ENCODE data around the gene KAZN. TPM values are rescaled to one million over a fixed set of nuclear protein-coding genes. Genes with fewer than 3 reads are reported as not detected.

The KAZN gene
- total RNA-seq, 4 donors from 2014 or later, result 0.77 to 12.3 (median 4.9) TPM

GRCh38 chr1:14748151-14748550, 149.7 kb downstream of the KAZN start:
- no peaks in the 10 kb centered on the region for H3K36me3 ChIP-seq
- no peak for TF ChIP-seq POLR2A (IDR thresholded peaks at IDR 0.05)
- TF ChIP-seq CTCF (IDR thresholded peaks at IDR 0.05), result no peak
- no peak overlapping the region for H3K4me3 ChIP-seq
- H3K27ac ChIP-seq, result no peak overlapping the region
- DNase-seq, result no peak
- intact Hi-C loops (cut with DNase I; ENCODE audit: low total_unique reads), result no loop called here
- H3K27me3 ChIP-seq, result no peaks in the 10 kb centered on the region
- no peaks in the 10 kb centered on the region for H3K4me1 ChIP-seq
- H3K9me3 ChIP-seq, result no peaks in the 10 kb centered on the region

GRCh38 chr1:14748977-14749376, 150.5 kb downstream of the KAZN start:
- intact Hi-C loops (cut with DNase I; ENCODE audit: low total_unique reads), result no loop called here

GRCh38 chr1:14750490-14750889, 152.0 kb downstream of the KAZN start:
- DNase-seq, result no peak
- Histone ChIP-seq H3K27me3 (no peaks in the 10 kb centered on the region), H3K4me3 (no peak overlapping the region), H3K27ac (no peak overlapping the region), H3K36me3 (no peaks in the 10 kb centered on the region), H3K4me1 (no peaks in the 10 kb centered on the region), H3K9me3 (no peaks in the 10 kb centered on the region)
- TF ChIP-seq POLR2A (IDR thresholded peaks at IDR 0.05) (no peak), CTCF (IDR thresholded peaks at IDR 0.05) (no peak)
- intact Hi-C loops (cut with DNase I; ENCODE audit: low total_unique reads), result no loop called here

More at GRCh38 chr1:14748977-14749376, 150.5 kb downstream of the KAZN start:
- Histone ChIP-seq H3K27me3 (no peaks in the 10 kb centered on the region), H3K9me3 (no peaks in the 10 kb centered on the region), H3K4me3 (no peak overlapping the region), H3K36me3 (no peaks in the 10 kb centered on the region), H3K4me1 (no peaks in the 10 kb centered on the region), H3K27ac (no peak overlapping the region)
- no peak for TF ChIP-seq CTCF (IDR thresholded peaks at IDR 0.05)
- no peak for TF ChIP-seq POLR2A (IDR thresholded peaks at IDR 0.05)
- no peak for DNase-seq

- Histone ChIP-seq H3K9me3 (no peaks in the 10 kb centered on the region), H3K27me3 (no peaks in the 10 kb centered on the region), H3K4me3 (no peak overlapping the region), H3K36me3 (no peaks in the 10 kb centered on the region), H3K27ac (no peak overlapping the region), H3K4me1 (no peaks in the 10 kb centered on the region)
- DNase-seq, result no peak
- no peak for TF ChIP-seq CTCF (IDR thresholded peaks at IDR 0.05)
- no peak for TF ChIP-seq POLR2A (IDR thresholded peaks at IDR 0.05)
- intact Hi-C loops (cut with DNase I; ENCODE audit: low total_unique reads), result no loop called here
Measured at GRCh38 chr1:14755518-14756252, 157.2 kb downstream of the KAZN start.

- Histone ChIP-seq H3K4me3 (no peak overlapping the region), H3K27ac (no peak overlapping the region), H3K4me1 (no peaks in the 10 kb centered on the region), H3K9me3 (no peaks in the 10 kb centered on the region), H3K27me3 (no peaks in the 10 kb centered on the region), H3K36me3 (no peaks in the 10 kb centered on the region)
- no peak for DNase-seq
- TF ChIP-seq CTCF (IDR thresholded peaks at IDR 0.05) (no peak), POLR2A (IDR thresholded peaks at IDR 0.05) (no peak)
- intact Hi-C loops (cut with DNase I; ENCODE audit: low total_unique reads), result no loop called here
Measured at GRCh38 chr1:14756589-14757285, 158.3 kb downstream of the KAZN start.
